HG02870 (cell line): Measurements from ENCODE around the gene DHX34.

Experiments
- ATAC-seq: cut with Tn5 transposase; IDR thresholded peaks from one replicate; pipeline ENCODE4 v1.9.1; 2021; ENCODE audit warnings: mild to moderate bottlenecking, moderate library complexity; ENCODE audit not compliant: unreplicated experiment

Gene DHX34

GRCh38 chr19:47415953-47416642, 67.0 kb downstream of the DHX34 start:
- no peak for ATAC-seq

DNA sequence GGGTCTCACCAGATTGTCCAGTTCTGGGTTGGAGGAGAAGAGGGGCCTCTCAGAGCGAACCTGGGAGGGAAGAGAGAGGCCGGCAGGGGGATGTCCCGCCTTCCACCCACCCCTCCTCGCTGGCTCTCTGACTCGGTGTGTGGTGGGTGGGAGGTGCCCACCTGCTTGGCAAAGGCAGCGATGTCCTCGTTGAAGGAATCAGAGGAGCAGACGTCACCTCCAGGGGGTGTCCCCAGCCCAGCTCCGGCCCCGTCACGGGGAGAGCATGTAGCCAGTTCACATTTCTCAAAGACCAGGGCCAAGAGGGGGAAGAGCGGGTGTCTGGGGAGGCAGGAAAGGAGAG, 67.5 kb downstream of the DHX34 start:
- ATAC-seq, result no peak

GRCh38 chr19:47417107-47417745, 68.1 kb downstream of the DHX34 start:
- ATAC-seq, result no peak

DNA sequence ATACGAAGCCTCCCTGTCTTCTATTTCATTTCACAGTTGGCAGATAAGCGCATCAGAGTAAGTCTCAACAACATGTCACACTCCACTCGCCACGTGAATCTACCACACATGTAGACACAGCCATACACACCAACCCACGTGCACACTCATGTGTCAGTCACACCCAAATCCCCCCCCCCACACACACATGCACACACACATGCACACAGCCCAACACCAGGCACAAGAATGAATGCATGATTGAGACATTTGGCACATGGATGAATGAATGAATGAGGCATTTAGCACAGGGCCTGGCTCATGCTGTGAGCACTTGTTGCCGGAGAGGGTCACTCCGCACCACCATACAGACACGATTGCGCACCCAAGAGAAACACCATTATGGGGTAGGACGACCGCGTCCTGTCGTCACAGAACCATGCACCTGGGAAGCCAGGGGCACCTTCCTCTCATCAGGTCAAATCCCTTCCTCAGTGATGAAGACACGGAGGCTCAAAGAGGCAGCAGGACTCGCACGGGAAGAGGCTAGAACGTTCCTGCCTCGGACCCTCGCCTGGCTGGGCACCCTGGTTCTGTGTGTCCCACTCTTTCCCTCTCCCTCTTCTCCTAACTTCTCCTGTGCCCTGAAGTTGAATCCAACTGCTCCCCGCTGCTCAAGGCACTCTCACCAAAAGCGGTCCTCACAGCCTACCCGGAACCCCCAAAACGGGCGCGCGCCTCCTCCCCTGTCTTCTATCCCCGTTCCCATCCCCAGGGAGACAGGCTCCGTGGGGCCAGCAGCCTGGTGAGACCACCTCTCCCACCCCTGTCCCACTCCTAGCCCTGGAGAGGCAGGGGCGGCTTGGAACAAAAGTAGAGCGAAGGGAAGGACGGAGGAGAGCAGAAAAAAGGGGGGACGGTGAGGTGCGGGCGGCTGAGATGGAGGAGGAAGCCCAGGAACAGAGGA, 68.9 kb downstream of the DHX34 start:
- ATAC-seq, result no peak

DNA sequence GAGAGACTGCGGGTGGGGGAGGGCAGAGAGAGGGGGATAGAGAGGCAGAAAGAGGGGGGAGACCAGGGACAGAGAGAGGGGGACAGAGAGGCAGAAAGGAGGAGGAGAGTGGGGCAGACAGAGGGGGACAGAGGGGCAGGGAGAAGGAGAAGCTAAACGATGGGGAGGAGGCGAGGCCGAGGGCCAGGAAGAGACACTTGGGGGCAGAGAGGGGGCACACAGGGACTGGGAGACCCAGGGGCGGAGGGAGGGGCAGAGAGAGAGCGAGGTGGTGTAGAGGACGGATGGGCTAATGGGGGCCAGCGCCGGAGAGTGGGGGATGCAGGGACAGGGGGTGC, 69.5 kb downstream of the DHX34 start:
- ATAC-seq, result no peak

DNA sequence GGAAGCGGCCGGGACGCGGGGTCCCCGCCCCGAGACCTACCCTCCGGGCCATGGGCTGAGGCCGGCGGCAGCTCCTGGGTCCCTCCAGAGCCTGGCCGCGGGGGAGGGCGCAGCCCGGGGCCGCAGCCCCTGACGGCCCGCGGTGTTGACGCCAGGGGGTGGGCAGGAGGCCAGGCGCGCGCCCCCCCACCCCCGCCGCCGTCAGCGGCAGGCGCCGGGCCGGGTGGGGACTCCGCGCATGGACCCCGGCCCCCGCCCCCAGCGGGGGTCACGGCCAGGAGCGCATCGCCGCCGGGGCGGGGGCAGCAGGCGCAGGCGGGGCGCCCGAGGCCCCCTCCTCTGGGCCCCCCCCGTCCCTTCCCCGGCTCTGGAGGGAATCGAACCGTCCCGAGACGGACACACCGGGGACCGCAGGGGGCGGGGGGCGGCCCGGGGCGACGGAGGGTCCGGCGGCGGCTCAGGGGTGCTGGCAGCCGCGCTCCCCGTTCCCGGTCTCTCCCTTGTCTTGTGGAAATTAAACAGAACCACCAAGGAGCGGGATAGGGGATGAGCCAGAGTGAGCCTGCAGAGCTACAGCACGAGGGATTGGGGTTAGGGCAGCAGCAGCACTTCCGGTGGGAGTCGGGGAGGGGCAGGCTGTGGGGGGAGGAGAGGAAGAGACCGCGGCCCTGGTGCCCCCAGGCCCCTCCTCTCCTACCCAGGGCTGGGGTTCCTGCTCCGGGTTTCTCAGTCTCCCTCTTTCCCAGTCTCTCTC, 70.1 kb downstream of the DHX34 start, which contains the start of gene MEIS3:
TSS of gene MEIS3 (minus strand) at position 498 of the 754 bp plus-strand sequence. CDS start at position 52, 446 bp downstream.
- no peak for ATAC-seq

DNA sequence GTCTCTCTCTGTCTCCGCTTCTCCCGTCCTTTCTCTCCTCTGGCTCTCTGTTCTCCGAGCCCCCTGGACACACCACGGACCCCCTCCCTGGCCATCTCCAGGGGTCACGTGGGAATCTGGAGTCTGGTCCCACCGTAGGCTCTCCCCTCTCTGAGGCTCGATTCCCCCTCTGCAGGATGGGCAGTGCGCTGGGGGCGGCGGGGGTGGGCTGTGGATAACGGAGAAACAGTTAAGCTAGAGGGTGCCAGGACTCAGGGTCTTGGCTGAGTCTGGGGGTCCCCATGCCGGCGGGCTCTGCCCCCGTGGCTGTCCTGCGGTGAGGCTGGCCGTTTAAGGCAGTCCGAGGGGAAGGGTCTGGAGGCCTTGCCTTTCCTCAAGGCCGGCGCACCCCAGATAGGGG, 70.7 kb downstream of the DHX34 start:
- no peak for ATAC-seq

DNA sequence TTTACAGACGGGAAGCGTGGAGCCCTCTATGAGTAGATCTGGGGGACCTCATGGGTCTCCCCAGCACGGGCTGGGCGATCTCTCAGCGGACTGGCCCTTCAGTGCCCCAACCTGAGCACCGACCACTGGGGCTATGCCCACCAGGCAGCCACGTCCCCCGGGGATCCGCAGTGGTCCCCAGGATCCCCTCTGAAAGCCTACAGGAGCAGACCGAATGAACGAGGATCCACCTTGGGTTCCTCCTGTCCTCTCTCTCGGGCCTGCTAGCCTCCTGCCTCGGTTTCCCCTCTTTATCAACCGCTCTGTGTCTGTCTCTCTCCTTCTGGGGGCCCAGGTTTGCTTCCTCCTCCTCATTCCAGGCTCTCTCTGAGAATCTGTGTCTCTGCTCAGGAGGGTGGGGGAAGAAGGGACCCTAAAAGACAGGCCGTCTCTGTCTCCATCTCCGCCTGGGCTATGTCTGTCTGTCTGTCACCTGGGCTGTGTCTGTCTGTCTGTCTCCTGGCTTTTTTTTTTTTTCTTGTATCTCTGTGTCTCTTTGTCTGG, 72.2 kb downstream of the DHX34 start:
- no peak for ATAC-seq

GRCh38 chr19:47421844-47422395, 72.8 kb downstream of the DHX34 start:
- no peak for ATAC-seq

DNA sequence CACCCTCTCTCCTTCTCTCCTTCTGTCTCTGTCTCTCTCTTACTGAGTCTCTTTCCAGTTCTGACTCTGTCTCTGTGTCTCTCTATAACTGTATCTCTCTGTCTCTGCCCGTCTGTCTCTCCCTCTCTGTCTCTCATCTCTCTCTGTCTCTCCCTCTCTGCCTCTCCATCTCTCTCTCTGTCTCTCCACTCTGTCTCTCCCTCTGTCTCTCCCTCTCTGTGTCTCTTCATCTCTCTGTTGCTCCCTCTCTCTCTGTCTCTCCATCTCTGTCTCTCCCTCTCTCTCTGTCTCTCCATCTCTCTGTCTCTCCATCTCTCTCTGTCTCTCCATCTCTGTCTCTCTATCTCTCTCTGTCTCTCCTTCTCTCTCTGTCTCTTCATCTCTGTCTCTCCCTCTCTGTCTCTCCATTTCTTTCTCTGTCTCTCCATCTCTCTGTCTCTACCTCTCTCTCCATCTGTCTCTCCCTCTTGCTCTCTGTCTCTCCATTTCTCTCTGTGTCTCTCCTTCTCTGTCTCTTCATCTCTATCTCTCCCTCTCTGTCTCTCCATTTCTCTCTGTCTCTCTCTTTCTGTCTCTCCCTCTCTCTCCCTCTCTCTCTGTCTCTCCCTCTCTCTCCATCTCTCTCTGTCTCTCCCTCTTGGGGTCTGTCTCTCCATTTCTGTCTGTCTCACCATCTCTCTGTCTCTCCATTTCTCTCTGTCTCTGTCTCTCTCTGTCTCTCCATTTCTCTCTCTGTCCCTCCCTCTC, 73.5 kb downstream of the DHX34 start:
- ATAC-seq, result no peak

DNA sequence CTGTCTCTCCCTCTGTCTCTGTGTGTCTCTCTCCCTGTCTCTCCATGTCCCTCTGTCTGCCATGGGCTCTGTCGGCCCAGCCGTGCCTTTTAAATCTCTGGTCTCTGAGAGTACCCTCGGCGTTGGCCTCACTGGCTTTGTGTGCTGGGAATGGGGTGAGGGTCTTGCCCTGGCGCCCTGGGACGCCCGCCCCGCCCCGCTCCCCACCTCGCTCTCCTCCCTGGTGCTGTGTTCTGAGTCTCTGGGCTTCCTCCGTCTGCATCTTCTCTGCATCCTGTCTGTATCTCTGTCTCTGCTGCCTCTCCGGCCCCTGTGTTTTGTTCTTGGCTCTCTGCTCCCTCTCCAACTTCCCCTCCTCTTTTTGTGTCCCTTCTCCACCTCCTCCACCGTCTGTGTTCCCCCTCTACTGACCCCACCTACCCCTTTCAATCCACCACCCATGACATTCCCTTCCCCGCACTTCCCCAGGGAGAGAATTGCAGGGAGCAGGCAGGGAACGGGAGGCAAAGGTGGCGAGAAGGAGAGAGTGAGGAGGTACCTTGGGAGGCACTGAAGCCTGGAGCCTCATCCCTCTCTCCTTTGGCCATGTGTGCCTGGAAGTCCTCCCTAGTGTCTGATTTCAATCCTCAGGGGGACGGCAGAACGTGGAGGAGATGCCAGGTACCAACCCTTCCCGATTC, 74.2 kb downstream of the DHX34 start:
- no peak for ATAC-seq

DNA sequence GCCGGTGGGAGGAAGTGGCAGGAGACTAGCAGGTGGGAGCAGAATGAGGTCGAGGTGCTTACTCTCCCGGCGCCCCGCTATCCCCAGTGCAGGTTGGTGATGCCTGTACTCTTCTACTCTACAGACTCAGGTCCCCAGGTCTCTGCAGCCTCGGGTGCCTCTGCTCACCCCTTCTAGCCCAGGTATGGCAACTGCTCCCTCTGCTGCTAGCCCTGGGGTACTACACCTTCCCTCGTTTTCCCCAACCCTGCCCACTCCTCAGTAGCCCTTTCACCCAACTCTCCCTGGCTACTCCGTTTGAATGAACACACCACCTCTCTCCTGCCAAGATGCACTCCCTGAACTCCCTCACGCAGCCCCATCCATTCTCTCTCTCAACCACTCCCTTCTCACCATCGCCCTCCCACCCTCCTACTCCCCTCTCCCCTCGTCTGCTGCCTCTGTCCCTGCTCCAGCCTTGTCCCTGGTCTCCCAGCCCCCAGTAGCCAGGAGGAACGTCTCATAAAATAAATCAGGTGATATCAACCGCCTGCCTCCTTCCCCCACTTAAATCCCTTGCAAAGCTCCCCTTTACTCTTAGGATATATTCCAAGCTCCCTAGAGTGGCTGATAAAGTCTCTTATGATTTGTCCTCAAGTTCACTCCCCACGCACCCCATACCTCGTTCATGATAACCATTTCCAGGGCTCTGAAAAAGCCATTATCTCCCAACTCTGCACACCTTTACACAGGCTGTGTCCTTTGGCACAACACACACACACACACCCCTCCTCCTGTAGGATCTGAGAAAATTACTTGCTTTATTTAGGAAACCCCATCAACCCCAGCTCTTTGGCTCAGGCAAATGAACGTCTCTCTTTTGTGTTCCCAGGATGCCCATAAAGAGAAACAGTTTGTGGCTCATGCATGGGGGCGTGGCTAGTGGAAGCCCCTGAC, 78.4 kb downstream of the DHX34 start:
- ATAC-seq, result no peak

DNA sequence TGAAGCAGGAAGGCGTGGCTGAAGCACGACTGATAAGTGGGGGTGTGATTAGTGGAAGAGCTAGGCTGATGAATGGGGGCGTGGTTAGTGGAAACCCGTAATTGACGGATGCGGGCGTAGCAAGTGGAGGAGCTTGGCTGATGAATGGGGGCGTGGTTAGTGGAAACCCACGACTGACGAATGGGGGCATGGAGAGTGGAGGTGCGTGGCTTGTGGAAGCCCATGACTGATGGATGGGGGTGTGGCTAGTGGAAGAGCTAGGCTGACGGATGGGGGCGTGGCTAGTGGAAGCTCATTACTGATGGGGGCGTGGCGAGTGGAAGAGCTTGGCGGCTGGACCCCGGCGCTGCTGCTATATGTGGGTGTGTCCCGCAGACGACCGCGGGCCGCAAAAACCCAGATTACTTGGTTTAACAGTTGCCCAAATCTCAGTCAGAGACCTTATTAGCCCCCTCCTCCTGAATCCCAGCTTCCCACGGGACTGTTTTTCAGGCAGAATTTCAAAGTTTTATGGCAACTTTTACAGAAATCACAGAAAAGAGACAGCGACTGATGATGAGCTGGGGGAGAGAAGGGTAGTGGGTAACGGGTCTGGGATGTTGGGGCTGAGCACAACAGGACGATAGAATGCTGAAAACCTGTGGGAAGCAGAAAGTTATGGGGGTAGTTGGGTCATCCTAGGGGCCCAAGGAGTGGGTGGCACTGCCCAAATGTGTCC, 79.2 kb downstream of the DHX34 start:
- no peak for ATAC-seq

DNA sequence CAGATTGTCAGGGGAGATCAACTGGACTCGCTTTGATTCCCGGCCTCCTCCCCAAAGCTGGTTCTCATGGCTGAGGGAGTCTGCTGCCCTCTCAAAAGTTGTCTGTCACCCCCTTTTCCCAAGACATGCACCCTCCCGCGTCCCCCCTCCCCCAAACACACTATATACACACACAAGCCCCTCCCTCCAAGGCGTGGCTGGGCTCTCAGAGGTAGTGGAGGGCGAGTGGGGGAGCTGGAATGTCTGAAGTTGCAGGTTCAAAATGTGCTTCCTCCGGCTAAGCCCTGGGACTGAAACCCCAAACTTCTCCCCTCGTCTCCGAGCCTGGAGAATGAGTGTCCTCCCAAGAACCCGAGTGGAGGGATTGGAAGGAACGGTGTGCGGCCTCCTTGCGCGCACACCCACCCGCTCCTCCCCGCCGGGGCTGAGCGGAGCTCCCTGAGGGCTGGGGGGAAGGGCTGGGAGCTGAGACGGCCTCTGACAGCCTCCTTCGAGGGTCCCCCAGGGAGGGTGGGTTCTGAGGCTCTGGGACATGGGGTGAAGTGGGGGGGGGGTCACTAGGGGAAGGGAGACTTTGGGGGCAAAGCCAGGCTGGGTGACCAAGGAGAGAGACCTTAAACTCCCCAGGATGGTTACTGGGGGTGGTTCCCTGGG, 80.2 kb downstream of the DHX34 start:
- no peak for ATAC-seq

DNA sequence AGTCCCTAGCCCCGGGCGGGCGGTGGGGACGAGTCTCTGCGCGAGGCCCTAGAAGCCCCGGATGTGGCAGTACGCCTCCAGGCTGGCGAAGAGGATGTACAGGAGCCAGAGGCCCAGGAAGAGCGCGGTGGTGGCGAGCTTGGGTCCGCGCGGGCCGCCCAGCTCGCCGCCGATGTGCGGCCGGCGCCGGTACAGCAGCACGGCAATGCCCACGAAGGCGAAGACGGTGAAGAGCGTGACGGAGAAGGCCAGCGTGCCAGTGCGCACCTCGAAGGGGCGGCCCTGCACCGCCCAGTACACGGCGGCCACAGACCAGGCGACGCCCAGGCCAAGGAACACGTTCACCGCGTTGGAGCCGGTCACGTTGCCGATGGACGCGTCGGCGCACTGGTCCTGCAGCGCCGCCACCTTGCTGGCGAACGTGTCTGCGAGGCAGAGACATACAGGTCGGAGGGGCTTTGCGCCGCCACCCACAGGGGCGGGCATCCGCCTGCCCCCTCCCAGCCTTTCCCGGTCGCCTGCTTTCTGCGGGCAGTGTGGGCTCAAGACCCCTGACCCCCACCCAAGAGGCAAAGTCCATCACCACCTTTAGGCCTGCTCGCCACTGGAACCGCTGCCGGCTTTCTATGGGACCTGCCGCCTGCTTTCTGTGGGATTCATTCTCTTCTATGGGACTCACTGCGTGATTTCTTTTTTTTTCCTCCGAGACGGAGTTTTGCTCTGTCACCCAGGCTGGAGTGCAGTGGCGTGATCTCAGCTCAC, 81.1 kb downstream of the DHX34 start:
- no peak for ATAC-seq

- no peak for ATAC-seq
Measured at GRCh38 chr19:47432091-47432490, 83.0 kb downstream of the DHX34 start.
